ENCODE measurements around the gene DLX3.

Gene DLX3

GRCh38 chr17:50022463-50023130, 27.6 kb upstream of the DLX3 start:
- no peak for DNase-seq

GRCh38 chr17:50021681-50022370, 26.8 kb upstream of the DLX3 start:
- no peak for DNase-seq

- DNase-seq, result no peak
Measured at GRCh38 chr17:50020841-50021599, 26.0 kb upstream of the DLX3 start.

GRCh38 chr17:50018909-50019308, 23.9 kb upstream of the DLX3 start:
- DNase-seq, result no peak

GRCh38 chr17:50015146-50015545, 20.1 kb upstream of the DLX3 start:
- no peak for DNase-seq

- DNase-seq, result no peak
Measured at GRCh38 chr17:50014471-50015088, 19.6 kb upstream of the DLX3 start.

- DNase-seq, result no peak
Measured at GRCh38 chr17:50013079-50013478, 18.1 kb upstream of the DLX3 start.

- no peak for DNase-seq
Measured at GRCh38 chr17:50009282-50009681, 14.3 kb upstream of the DLX3 start.

GRCh38 chr17:50003911-50004310, 8.9 kb upstream of the DLX3 start:
- DNase-seq, result no peak

- no peak for DNase-seq
Measured at GRCh38 chr17:49998836-49999511, 4.0 kb upstream of the DLX3 start.

GRCh38 chr17:49997773-49998703, 3.0 kb upstream of the DLX3 start:
- DNase-seq, result peak; percentile 78

GRCh38 chr17:49997301-49997650, 2.3 kb upstream of the DLX3 start:
- no peak for DNase-seq

GRCh38 chr17:49996495-49997300, 1.7 kb upstream of the DLX3 start:
- DNase-seq, result peak; percentile 17

- no peak for DNase-seq
Measured at GRCh38 chr17:49996121-49996494, 1.1 kb upstream of the DLX3 start.

GRCh38 chr17:49994085-49995054, 654 bp downstream of the DLX3 start:
- no peak for DNase-seq

GRCh38 chr17:49993423-49994060, 1.5 kb downstream of the DLX3 start:
- no peak for DNase-seq

- no peak for DNase-seq
Measured at GRCh38 chr17:49992933-49993422, 2.0 kb downstream of the DLX3 start.

- no peak for DNase-seq
Measured at GRCh38 chr17:49992191-49992932, 2.7 kb downstream of the DLX3 start.
